AG04450 (cell line): ENCODE measurements around the gene PIK3C2B. TPM values are rescaled to one million over a fixed set of nuclear protein-coding genes. Genes with fewer than 3 reads are reported as not detected.

Source experiments
- CTCF ChIA-PET: fragments of 300-600, 350-600 bp; formaldehyde crosslinking; extraction: SDS; loops from one replicate; lab custom pipeline; 2022; ENCODE audit warnings: antibody characterized with exemption, inconsistent platforms; lab: Charles Lee
- POLR2A ChIA-PET: fragments of 350-600 bp; formaldehyde crosslinking; extraction: SDS; loops from one replicate; lab custom pipeline; 2021; ENCODE audit warnings: antibody characterized with exemption, inconsistent platforms; lab: Yijun Ruan, JAX
- DNase-seq: peaks from one replicate; pipeline ENCODE4 v3.0.0-alpha.2; 2011; ENCODE audit warnings: low read depth, low spot score
- H3K27ac ChIP-seq: one replicate; pipeline ENCODE4 v1.5.1; 2012; ENCODE audit warnings: low read depth, low read length, control low read depth
- H3K27me3 ChIP-seq: one replicate; pipeline ENCODE4 v1.6.0; 2012; ENCODE audit warnings: low read length; ENCODE audit not compliant: control insufficient read depth, insufficient read depth
- H3K4me3 ChIP-seq: 2 replicates; pipeline ENCODE4 v1.5.1; 2011; ENCODE audit warnings: mild to moderate bottlenecking, low read depth, low read length, control low read depth
- H3K9me3 ChIP-seq: 2 replicates; pipeline ENCODE4 v1.5.1; 2012; ENCODE audit warnings: low read length; ENCODE audit not compliant: control insufficient read depth, insufficient read depth
- CTCF ChIP-seq: IDR thresholded peaks from 2 replicates; pipeline ENCODE4 v1.5.1; 2011; ENCODE audit warnings: low read depth, low read length, control low read depth, inconsistent platforms
- polyA minus RNA-seq: library from RNA; depleted of rRNA, polyadenylated mRNA; stranded (reverse); fragments of >200 nt; gene quantifications from 2 replicates; pipeline ENCODE4 v1.2.3, GENCODE V29; 2011; rRNA and poly(A)+ RNA removed
- polyA plus RNA-seq: library from polyadenylated mRNA; depleted of rRNA; stranded (reverse); fragments of >200 nt; gene quantifications from 2 replicates; pipeline ENCODE4 v1.2.3, GENCODE V29; 2011; rRNA removed

PIK3C2B gene
- polyA plus RNA-seq (4.9 and 6.3 TPM in 2 replicates), polyA minus RNA-seq (16.2 and 16.9 TPM in 2 replicates)

DNA sequence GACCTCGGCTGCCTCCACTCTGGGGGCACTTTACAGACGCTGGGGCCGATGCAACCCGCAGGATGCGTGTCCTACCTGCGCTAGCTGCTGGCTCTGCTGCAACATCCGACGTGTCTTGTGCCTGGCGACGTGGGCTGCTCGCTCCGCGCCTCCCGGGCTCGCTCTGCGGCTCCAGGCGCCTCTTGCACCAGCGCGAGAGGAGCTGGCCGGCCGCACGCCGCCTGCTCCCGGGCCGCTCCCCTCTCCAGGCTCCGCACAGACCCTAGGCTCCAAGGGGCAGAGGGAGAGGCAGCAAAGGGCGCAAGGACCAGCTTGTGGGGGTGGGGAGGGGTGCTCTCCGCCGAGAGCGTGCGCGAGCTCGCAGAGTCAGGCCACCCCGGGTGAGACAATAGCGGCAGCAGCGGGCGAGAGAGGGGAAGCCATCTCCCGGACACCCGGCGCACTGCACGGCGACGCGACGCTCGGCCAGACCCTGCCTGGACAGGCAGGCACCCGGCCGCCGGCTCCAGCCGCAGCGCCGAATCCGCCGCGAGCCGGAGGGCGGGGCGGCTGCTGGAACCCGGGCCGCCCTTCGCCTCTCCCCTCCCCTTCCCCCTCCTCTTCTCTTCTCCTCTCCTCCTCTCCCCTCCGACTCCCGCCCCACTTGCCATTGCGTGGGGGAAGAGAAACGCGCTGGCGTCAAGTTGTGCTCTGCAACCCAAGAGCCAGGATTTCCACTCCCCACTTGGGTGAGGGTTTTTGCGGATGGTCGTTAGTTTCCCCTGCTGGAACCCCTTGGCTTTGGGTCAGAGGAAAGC, at the start of gene PIK3C2B:
PIK3C2B (minus strand) TSS at position 525 of the 797 bp plus-strand sequence. CDS start 25,003 bp downstream, outside the sequence.
- Histone ChIP-seq H3K27ac (peak within 1 kb of the TSS; percentile 70), H3K27me3 (peaks cover 8% of the 10 kb centered on the region), H3K9me3 (no peaks in the 10 kb centered on the region), H3K4me3 (peak within 1 kb of the TSS; percentile 87)
- POLR2A ChIA-PET, result interaction anchor here (0.5 to 1.7 kb wide), 5 partner anchors 10 to 636 kb away, joined by 3 to 8 read pairs (median 4); no protein-coding TSS in a partner anchor
- DNase-seq, result peak; percentile 33
- peak; percentile 34; the same call in 1 of the 2 replicates for TF ChIP-seq CTCF
- CTCF ChIA-PET, result interaction anchor here (0.6 to 19.8 kb wide), 9 partner anchors 9 to 287 kb away, joined by 3 to 483 read pairs (median 6); no protein-coding TSS in a partner anchor

DNA sequence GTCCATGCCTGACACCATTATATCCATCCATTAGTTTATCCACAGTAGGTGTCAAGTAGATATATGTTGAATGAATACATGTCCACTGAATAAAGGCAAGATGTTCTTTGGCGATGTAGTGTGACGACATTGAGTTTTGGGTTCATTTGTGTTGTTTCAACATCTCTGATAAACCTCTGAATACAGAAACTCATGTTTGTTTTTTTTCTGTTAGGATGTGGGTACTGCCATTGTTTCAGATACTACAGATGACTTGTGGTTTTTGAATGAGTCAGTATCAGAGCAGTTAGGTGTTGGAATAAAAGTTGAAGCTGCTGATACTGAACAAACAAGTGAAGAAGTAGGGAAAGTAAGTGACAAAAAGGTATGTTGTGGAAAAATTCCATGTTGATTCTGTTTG, 49.7 kb upstream of the PIK3C2B start:
- Histone ChIP-seq H3K27me3 (no peaks in the 10 kb centered on the region), H3K27ac (no peak overlapping the region), H3K9me3 (no peaks in the 10 kb centered on the region), H3K4me3 (no peak overlapping the region)
- POLR2A ChIA-PET, result no interaction called here
- no peak for TF ChIP-seq CTCF
- no peak for DNase-seq
- CTCF ChIA-PET, result interaction anchor here (1.1 to 2.7 kb wide), 2 partner anchors 219 to 263 kb away, joined by 3 to 14 read pairs; no protein-coding TSS in a partner anchor

DNA sequence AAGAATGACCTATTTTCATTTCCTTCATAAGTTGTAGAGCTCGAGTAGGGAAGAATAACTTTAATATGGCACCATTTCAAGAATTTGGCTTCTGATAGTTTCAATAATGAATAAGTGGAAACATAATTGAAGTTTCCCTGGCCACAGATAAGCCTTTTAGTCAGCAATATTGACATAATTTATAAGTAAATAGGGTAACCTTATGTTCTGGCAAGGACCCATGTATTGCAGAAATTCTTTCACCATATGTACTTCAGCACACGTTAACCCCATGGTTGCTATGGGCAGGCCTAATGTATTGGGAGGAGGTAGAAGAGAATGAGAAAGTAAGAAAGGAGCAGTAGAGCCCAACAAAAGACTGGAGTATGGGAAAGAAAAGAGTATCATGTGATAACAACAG, 47.0 kb upstream of the PIK3C2B start:
- no peak for TF ChIP-seq CTCF
- H3K27me3 ChIP-seq, result no peaks in the 10 kb centered on the region
- ChIA-PET CTCF (interaction anchor here (1.3 kb wide), 1 partner anchor 266 kb away, joined by 4 read pairs; no protein-coding TSS in a partner anchor), POLR2A (no interaction called here)
- H3K9me3 ChIP-seq, result no peaks in the 10 kb centered on the region
- no peak overlapping the region for H3K27ac ChIP-seq
- no peak overlapping the region for H3K4me3 ChIP-seq
- no peak for DNase-seq

- H3K27me3 ChIP-seq, result no peaks in the 10 kb centered on the region
- ChIA-PET POLR2A (no interaction called here), CTCF (interaction anchor here (0.7 kb wide), 1 partner anchor 26 kb away, joined by 3 read pairs; no protein-coding TSS in a partner anchor)
- H3K9me3 ChIP-seq, result no peaks in the 10 kb centered on the region
- no peak overlapping the region for H3K27ac ChIP-seq
- no peak overlapping the region for H3K4me3 ChIP-seq
- TF ChIP-seq CTCF, result no peak
- no peak for DNase-seq
These were observed 38.2 kb upstream of the PIK3C2B start for GRCh38 chr1:204532832-204533231.

DNA sequence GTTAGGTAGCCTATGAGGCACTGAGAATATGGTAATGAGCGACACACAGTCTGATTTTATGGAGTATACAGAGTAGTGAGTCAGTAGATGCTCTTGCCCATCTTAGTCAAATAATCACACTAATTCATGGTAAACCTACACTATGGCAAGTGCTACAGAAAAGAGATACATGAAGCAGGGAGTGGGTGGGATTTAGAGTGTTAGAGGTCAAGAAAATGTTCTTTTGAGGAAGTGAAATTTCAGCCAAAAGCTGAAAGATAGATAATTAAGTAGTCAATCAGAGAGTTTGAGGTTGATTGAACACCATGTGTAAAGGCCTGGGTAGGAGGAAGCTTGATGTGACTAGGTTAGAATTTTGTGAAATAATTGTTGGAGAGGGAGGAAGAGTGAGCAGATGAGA, 36.3 kb upstream of the PIK3C2B start:
- DNase-seq, result no peak
- TF ChIP-seq CTCF, result no peak
- H3K4me3 ChIP-seq, result no peak overlapping the region
- CTCF ChIA-PET, result interaction anchor here (3.0 kb wide), 1 partner anchor 276 kb away, joined by 11 read pairs; no protein-coding TSS in a partner anchor
- H3K27ac ChIP-seq, result no peak overlapping the region
- H3K27me3 ChIP-seq, result no peaks in the 10 kb centered on the region
- H3K9me3 ChIP-seq, result no peaks in the 10 kb centered on the region
- POLR2A ChIA-PET, result no interaction called here
